HepG2 (cell line): ENCODE results near the gene ATP6V1F. TPM values are rescaled to one million over a fixed set of nuclear protein-coding genes. Genes with fewer than 3 reads are reported as not detected.

ENCODE experiments used
- ATAC-seq: fragments of 200-7000 bp; cut with Tn5 transposase; 3 replicates; pipeline ENCODE4 v1.9.1; 2020; ENCODE audit warnings: mild to moderate bottlenecking, moderate library complexity
- BruUV-seq: library from RNA; stranded (reverse); fragments of 400-500 nt; replicated peaks from 2 replicates; lab custom pipeline; 2021; lab: Mats Ljungman, UMichigan
- CTCF ChIA-PET: fragments of 300-600 bp; formaldehyde crosslinking; extraction: SDS; loops from one replicate; lab custom pipeline; 2021; ENCODE audit warnings: low total read pairs, inconsistent platforms, low intra/inter-chr PET ratio; lab: Yijun Ruan, JAX
- POLR2A ChIA-PET: fragments of 350-600 bp; sonication (Branson Sonifier 250); formaldehyde crosslinking; loops from one replicate; lab custom pipeline; 2020; ENCODE audit warnings: antibody characterized with exemption, inconsistent platforms; lab: Yijun Ruan, JAX
- DNase-seq: peaks from one replicate; pipeline ENCODE4 v3.0.0-alpha.2; 2015; ENCODE audit warnings: low spot score
- FAIRE-seq: peaks from 3 replicates; lab custom pipeline; 2011; peaks lifted over from hg19 to GRCh38; lab: Jason Lieb, UNC
- H2AFZ ChIP-seq: one replicate; pipeline ENCODE4 v1.6.1; 2011; ENCODE audit warnings: low read length, inconsistent platforms
- H3K27ac ChIP-seq: fragments of 300-600 bp; 3 replicates; pipeline ENCODE4 v1.8.0; 2011; ENCODE audit warnings: mixed run types, mild to moderate bottlenecking, mixed read lengths, low read length, inconsistent platforms; ENCODE audit not compliant: insufficient read depth; ENCODE audit errors: extremely low read length
- H3K27me3 ChIP-seq, 2 experiments: fragments of 200-600 bp in 1 of 2; 2 replicates in 1 of 2; 3 replicates in 1 of 2; pipeline versions ENCODE4 v1.6.0 to v1.8.0; 2011; ENCODE audit warnings: low read length in 2 of 2, mild to moderate bottlenecking in 2 of 2, moderate library complexity in 2 of 2, inconsistent platforms in 1 of 2; ENCODE audit not compliant: insufficient read depth in 2 of 2, control insufficient read depth in 1 of 2
- H3K36me3 ChIP-seq, 2 experiments: fragments of 200-600 bp in 1 of 2; replicated peaks in 1 of 2; 2 replicates in 1 of 2; 3 replicates in 1 of 2; pipeline versions ENCODE4 v1.5.1 to v1.8.0; 2011; ENCODE audit warnings: low read length in 2 of 2, inconsistent platforms in 1 of 2; ENCODE audit not compliant: insufficient read depth in 2 of 2, control insufficient read depth in 1 of 2
- H3K4me1 ChIP-seq: 2 replicates; pipeline ENCODE4 v1.5.1; 2012; ENCODE audit warnings: low read length, inconsistent platforms; ENCODE audit not compliant: insufficient read depth
- H3K4me2 ChIP-seq: 2 replicates; pipeline ENCODE4 v1.6.0; 2011; ENCODE audit warnings: low read depth, low read length, inconsistent platforms
- H3K4me3 ChIP-seq, 3 experiments: fragments of 200-600 bp in 1 of 3; sonication (generic), shearing (Covaris generic) in 1 of 3; replicated peaks in 1 of 3; 2 replicates each; pipeline ENCODE4 v1.5.1; 2011 to 2016; ENCODE audit warnings: low read length in 3 of 3, inconsistent platforms in 2 of 3, low read depth in 2 of 3, mild to moderate bottlenecking in 2 of 3, control low read depth in 1 of 3, mixed read lengths in 1 of 3; ENCODE audit not compliant: insufficient read depth in 1 of 3
- H3K79me2 ChIP-seq: one replicate; pipeline ENCODE4 v1.6.1; 2011; ENCODE audit warnings: low read length, inconsistent platforms; ENCODE audit not compliant: insufficient read depth
- H3K9ac ChIP-seq: 2 replicates; pipeline ENCODE4 v1.6.0; 2011; ENCODE audit warnings: mild to moderate bottlenecking, low read depth, low read length, inconsistent platforms; ENCODE audit not compliant: insufficient read depth
- H3K9me3 ChIP-seq: 2 replicates; pipeline ENCODE4 v1.5.1; 2012; ENCODE audit warnings: mild to moderate bottlenecking, low read length
- H4K20me1 ChIP-seq: 2 replicates; pipeline ENCODE4 v1.6.0; 2011; ENCODE audit warnings: inconsistent platforms, mild to moderate bottlenecking, low read length, moderate library complexity; ENCODE audit not compliant: insufficient read depth
- AHR ChIP-seq: IDR thresholded peaks from 2 replicates; pipeline ENCODE4 v1.6.1; 2018; ENCODE audit warnings: missing genetic modification reagents, missing compliant biosample characterization
- CHCHD3 ChIP-seq: sonication (generic); formaldehyde crosslinking; IDR thresholded peaks from 2 replicates; pipeline ENCODE4 v1.8.0; 2022; ENCODE audit warnings: mild to moderate bottlenecking, missing genetic modification reagents, moderate library complexity
- JUNB ChIP-seq: sonication (generic); formaldehyde crosslinking; IDR thresholded peaks from 2 replicates; pipeline ENCODE4 v1.8.0; 2022; ENCODE audit warnings: missing genetic modification reagents, mild to moderate bottlenecking, borderline replicate concordance
- RFXAP ChIP-seq: sonication (generic); formaldehyde crosslinking; IDR thresholded peaks from 2 replicates; pipeline ENCODE4 v1.4.0; 2020; ENCODE audit warnings: missing genetic modification reagents, borderline replicate concordance
- SAFB2 ChIP-seq: sonication (generic); formaldehyde crosslinking; IDR thresholded peaks from 2 replicates; pipeline ENCODE4 v1.5.1; 2020; ENCODE audit warnings: missing genetic modification reagents, low read depth, mild to moderate bottlenecking, borderline replicate concordance
- TCF7 ChIP-seq: sonication (generic); IDR thresholded peaks from 2 replicates; pipeline ENCODE4 v1.6.1; 2016; ENCODE audit warnings: antibody characterized with exemption, low read depth
- THAP11 ChIP-seq: IDR thresholded peaks from 2 replicates; pipeline ENCODE4 v1.6.1; 2016; ENCODE audit warnings: missing biosample characterization, missing genetic modification reagents
- ZNF143 ChIP-seq: sonication (generic); formaldehyde crosslinking; IDR thresholded peaks from 2 replicates; pipeline ENCODE4 v1.4.0; 2020; ENCODE audit warnings: missing genetic modification reagents
- ZZZ3 ChIP-seq: sonication (generic); formaldehyde crosslinking; IDR thresholded peaks from 2 replicates; pipeline ENCODE4 v1.4.0; 2020; ENCODE audit warnings: missing genetic modification reagents, mild to moderate bottlenecking, borderline replicate concordance
- WGBS: methylation state at CpG from one replicate; pipeline ENCODE4 v1.1.6; 2017; ENCODE audit warnings: low lambda C conversion rate; 5-methylcytosine and 5-hydroxymethylcytosine counted together
- in situ Hi-C: cut with HindIII; loops from 2 replicates; pipeline ENCODE4 v1.10.0; 2017; ENCODE audit warnings: low pct_unique_long_range_greater_than_20kb; ENCODE audit not compliant: extremely low pct_ligation_motif_present
- intact Hi-C: fragments of 100-400 bp; cut with micrococcal nuclease; formaldehyde crosslinking; loops from one replicate; pipeline ENCODE4 v1.10.0; 2022; ENCODE audit not compliant: unreplicated experiment
- polyA plus RNA-seq, 8 experiments: library from polyadenylated mRNA; depleted of rRNA in 3 of 8; stranded (reverse) in 7 of 8; unstranded in 1 of 8; fragments of >200 nt; fragmentation: Illumina TruSeq in 4 of 8; extraction: Trizol in 4 of 8; gene quantifications; 2 replicates each; pipeline versions ENCODE4 v1.2.1 to v1.2.3, GENCODE V29; 2011 to 2016; ENCODE audit warnings: low read depth in 4 of 8, missing spikeins in 1 of 8, mixed read lengths in 1 of 8; ENCODE audit not compliant: insufficient read depth in 1 of 8
- total RNA-seq, 5 experiments: library from RNA; depleted of rRNA; stranded (reverse); fragments of >200 nt; fragmentation: Illumina TruSeq; extraction: Trizol; gene quantifications; 2 replicates each; pipeline ENCODE4 v1.2.3, GENCODE V29; 2016; ENCODE audit warnings: low read depth in 1 of 5
- TF ChIP-seq, protein P1 (sequence below): sonication (generic); formaldehyde crosslinking; IDR thresholded peaks from 2 replicates; pipeline ENCODE4 v1.5.0; 2020; ENCODE audit warnings: missing genetic modification reagents
- TF ChIP-seq, protein P2 (sequence below), 2 experiments: sonication (generic) in 1 of 2; formaldehyde crosslinking in 1 of 2; IDR thresholded peaks; 2 replicates each; pipeline versions ENCODE4 v1.4.0 to v1.6.1; 2016 to 2020; ENCODE audit warnings: borderline replicate concordance in 1 of 2, low read depth in 1 of 2, mild to moderate bottlenecking in 1 of 2, missing genetic modification reagents in 1 of 2
- TF ChIP-seq, protein P3 (sequence below): sonication (generic); formaldehyde crosslinking; IDR thresholded peaks from 2 replicates; pipeline ENCODE4 v1.8.1; 2023; ENCODE audit warnings: mild to moderate bottlenecking, missing genetic modification reagents, borderline replicate concordance
- TF ChIP-seq, protein P4 (sequence below): sonication (generic); formaldehyde crosslinking; IDR thresholded peaks from 2 replicates; pipeline ENCODE4 v1.9.0; 2021; ENCODE audit warnings: missing genetic modification reagents, borderline replicate concordance

The ATP6V1F gene
- total and polyA plus RNA-seq, 2 of the 13 experiments (the other 11 are each of a cell fraction or from before 2014, with no cell fraction given), result 87.2 to 132 TPM

DNA sequence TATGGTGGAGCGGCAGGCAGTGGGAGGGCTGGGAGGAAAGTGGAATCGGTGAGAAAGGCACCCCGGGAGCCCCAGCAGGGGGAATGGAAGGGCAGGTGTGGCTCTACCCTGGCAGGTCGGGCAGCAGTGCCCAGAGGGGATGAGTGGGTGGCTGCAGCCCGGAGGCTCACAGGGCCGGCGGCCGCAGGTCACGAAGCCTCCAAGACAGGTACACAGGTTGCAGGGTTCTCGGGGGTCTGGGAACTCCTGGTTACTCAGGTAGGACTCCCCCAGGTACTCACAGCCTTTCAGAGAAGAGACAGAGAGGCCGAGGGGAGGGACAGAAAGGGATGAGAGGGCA lies 26.1 kb downstream of the ATP6V1F start (continued):
- TF ChIP-seq, protein P1, sequence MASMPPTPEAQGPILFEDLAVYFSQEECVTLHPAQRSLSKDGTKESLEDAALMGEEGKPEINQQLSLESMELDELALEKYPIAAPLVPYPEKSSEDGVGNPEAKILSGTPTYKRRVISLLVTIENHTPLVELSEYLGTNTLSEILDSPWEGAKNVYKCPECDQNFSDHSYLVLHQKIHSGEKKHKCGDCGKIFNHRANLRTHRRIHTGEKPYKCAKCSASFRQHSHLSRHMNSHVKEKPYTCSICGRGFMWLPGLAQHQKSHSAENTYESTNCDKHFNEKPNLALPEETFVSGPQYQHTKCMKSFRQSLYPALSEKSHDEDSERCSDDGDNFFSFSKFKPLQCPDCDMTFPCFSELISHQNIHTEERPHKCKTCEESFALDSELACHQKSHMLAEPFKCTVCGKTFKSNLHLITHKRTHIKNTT (CRISPR knock-in tag), result no peak
- TF ChIP-seq CHCHD3 (CRISPR knock-in tag), result no peak
- TF ChIP-seq, protein P2, sequence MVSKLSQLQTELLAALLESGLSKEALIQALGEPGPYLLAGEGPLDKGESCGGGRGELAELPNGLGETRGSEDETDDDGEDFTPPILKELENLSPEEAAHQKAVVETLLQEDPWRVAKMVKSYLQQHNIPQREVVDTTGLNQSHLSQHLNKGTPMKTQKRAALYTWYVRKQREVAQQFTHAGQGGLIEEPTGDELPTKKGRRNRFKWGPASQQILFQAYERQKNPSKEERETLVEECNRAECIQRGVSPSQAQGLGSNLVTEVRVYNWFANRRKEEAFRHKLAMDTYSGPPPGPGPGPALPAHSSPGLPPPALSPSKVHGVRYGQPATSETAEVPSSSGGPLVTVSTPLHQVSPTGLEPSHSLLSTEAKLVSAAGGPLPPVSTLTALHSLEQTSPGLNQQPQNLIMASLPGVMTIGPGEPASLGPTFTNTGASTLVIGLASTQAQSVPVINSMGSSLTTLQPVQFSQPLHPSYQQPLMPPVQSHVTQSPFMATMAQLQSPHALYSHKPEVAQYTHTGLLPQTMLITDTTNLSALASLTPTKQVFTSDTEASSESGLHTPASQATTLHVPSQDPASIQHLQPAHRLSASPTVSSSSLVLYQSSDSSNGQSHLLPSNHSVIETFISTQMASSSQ (IDR thresholded peaks at IDR 0.05; ENCODE audit: low read depth), result no peak
- TF ChIP-seq, protein P2 (CRISPR knock-in tag; IDR thresholded peaks at IDR 0.05; ENCODE audit: borderline replicate concordance), result no peak

DNA sequence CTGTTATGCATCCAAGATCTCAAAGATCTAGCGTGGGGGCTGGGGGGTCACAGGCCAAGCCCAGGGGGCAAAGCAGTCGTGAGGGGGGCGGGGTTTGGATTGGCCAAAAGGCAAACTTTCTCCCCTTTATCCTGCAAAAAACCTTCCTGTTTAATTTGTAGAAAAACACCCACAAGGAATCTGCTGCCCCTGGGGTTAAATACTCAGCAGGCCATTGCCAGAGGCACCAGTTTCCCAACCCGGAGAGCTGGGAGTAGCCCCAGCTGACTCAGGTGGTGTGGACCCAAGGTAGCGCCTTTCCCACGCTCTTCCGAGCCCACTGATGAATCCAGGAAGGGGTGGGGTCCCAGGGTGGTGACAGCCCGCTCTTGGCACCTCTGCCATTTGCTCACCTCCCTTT lies 26.5 kb downstream of the ATP6V1F start:
- DNase-seq (no peak), ATAC-seq (no peak), FAIRE-seq (no peak)
- Histone ChIP-seq H2AFZ (no peak overlapping the region), H4K20me1 (no peaks in the 10 kb centered on the region), H3K4me3 (no peak overlapping the region), H3K27ac (no peak overlapping the region), H3K4me1 (peaks cover 34% of the 10 kb centered on the region), H3K27me3 (peaks cover 1 to 26% of the 10 kb centered on the region in 2 experiments; a peak in 4 of 5 replicates), H3K9ac (no peak overlapping the region), H3K36me3 (no peaks in the 10 kb centered on the region), H3K79me2 (no peaks in the 10 kb centered on the region), H3K4me2 (no peak overlapping the region), H3K9me3 (no peaks in the 10 kb centered on the region)
- no TSS peak for BruUV-seq
- ChIA-PET POLR2A (no interaction called here), CTCF (no interaction called here)
- WGBS, result 9% methylated on average over 5 of the region's 8 CpGs
- intact Hi-C loops (no loop called here), in situ Hi-C loops (loop anchor here (25.0 kb wide), 1 partner anchor 452 kb away; no protein-coding TSS in a partner anchor)
- no peak for TF ChIP-seq JUNB
- TF ChIP-seq, protein P1 (CRISPR knock-in tag), result no peak
- TF ChIP-seq RFXAP (CRISPR knock-in tag), result no peak
- TF ChIP-seq AHR (CRISPR knock-in tag), result no peak
- no peak for TF ChIP-seq SAFB2 (CRISPR knock-in tag)
- no peak for TF ChIP-seq ZNF143 (CRISPR knock-in tag)
- TF ChIP-seq TCF7, result no peak
- TF ChIP-seq, protein P3, sequence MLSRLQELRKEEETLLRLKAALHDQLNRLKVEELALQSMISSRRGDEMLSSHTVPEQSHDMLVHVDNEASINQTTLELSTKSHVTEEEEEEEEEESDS (CRISPR knock-in tag), result no peak
- no peak for TF ChIP-seq THAP11 (CRISPR knock-in tag)
- no peak for TF ChIP-seq ZZZ3 (CRISPR knock-in tag)
- TF ChIP-seq, protein P4, sequence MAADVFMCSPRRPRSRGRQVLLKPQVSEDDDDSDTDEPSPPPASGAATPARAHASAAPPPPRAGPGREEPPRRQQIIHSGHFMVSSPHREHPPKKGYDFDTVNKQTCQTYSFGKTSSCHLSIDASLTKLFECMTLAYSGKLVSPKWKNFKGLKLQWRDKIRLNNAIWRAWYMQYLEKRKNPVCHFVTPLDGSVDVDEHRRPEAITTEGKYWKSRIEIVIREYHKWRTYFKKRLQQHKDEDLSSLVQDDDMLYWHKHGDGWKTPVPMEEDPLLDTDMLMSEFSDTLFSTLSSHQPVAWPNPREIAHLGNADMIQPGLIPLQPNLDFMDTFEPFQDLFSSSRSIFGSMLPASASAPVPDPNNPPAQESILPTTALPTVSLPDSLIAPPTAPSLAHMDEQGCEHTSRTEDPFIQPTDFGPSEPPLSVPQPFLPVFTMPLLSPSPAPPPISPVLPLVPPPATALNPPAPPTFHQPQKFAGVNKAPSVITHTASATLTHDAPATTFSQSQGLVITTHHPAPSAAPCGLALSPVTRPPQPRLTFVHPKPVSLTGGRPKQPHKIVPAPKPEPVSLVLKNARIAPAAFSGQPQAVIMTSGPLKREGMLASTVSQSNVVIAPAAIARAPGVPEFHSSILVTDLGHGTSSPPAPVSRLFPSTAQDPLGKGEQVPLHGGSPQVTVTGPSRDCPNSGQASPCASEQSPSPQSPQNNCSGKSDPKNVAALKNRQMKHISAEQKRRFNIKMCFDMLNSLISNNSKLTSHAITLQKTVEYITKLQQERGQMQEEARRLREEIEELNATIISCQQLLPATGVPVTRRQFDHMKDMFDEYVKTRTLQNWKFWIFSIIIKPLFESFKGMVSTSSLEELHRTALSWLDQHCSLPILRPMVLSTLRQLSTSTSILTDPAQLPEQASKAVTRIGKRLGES (CRISPR knock-in tag), result no peak
